Mesothelial cell of epicardium (in vitro differentiated cells): ENCODE data around the gene PSAPL1. TPM values are rescaled to one million over a fixed set of nuclear protein-coding genes. Genes with fewer than 3 reads are reported as not detected.

Experiments
- DNase-seq, 2 experiments: peaks; one replicate each; pipeline ENCODE4 v3.0.0; 2021; ENCODE audit warnings: low spot score in 2 of 2; ENCODE audit not compliant: unreplicated experiment in 2 of 2
- H3K27ac Mint-ChIP-seq: 2 replicates; pipeline ENCODE4 v1.8.0; 2021; ENCODE audit warnings: mixed read lengths
- H3K27me3 Mint-ChIP-seq: 2 replicates; pipeline ENCODE4 v1.8.0; 2021; ENCODE audit warnings: low read depth, mixed read lengths
- H3K36me3 Mint-ChIP-seq: 2 replicates; pipeline ENCODE4 v1.8.0; 2021; ENCODE audit warnings: mixed read lengths
- H3K4me1 Mint-ChIP-seq: 2 replicates; pipeline ENCODE4 v1.8.0; 2021; ENCODE audit warnings: mixed read lengths
- H3K4me3 Mint-ChIP-seq: 2 replicates; pipeline ENCODE4 v1.8.0; 2021; ENCODE audit warnings: mild to moderate bottlenecking, moderate library complexity, mixed read lengths
- H3K9me3 Mint-ChIP-seq: 2 replicates; pipeline ENCODE4 v1.8.0; 2021; ENCODE audit warnings: mixed read lengths
- CTCF ChIP-seq: fragments of 200-600 bp; sonication (generic); IDR thresholded peaks from one replicate; pipeline ENCODE4 v1.5.0; 2021; ENCODE audit warnings: antibody characterized with exemption; ENCODE audit not compliant: unreplicated experiment
- total RNA-seq: library from RNA; stranded (reverse); gene quantifications from 3 replicates; pipeline ENCODE4 v1.2.1, GENCODE V29; 2021

Gene PSAPL1
- total RNA-seq, 1 donor from 2014 or later, result not detected

- TF ChIP-seq CTCF, result no peak
- Mint-ChIP-seq H3K36me3 (no peaks in the 10 kb centered on the region), H3K9me3 (no peaks in the 10 kb centered on the region), H3K27me3 (no peaks in the 10 kb centered on the region), H3K4me1 (peaks cover 22% of the 10 kb centered on the region), H3K4me3 (no peak overlapping the region), H3K27ac (peak overlapping the region; percentile 43)
- peak in 1 of 2 experiments; percentile 35 for DNase-seq
These were observed 6.9 kb downstream of the PSAPL1 start for GRCh38 chr4:7427831-7428260.

GRCh38 chr4:7427361-7427760, 7.4 kb downstream of the PSAPL1 start:
- no peak for DNase-seq
- Mint-ChIP-seq H3K4me3 (no peak overlapping the region), H3K27ac (peak overlapping the region; percentile 79), H3K36me3 (no peaks in the 10 kb centered on the region), H3K4me1 (peaks cover 22% of the 10 kb centered on the region), H3K27me3 (no peaks in the 10 kb centered on the region), H3K9me3 (no peaks in the 10 kb centered on the region)
- TF ChIP-seq CTCF, result no peak

GRCh38 chr4:7426525-7427171, 8.1 kb downstream of the PSAPL1 start:
- Mint-ChIP-seq H3K27me3 (no peaks in the 10 kb centered on the region), H3K27ac (no peak overlapping the region), H3K4me1 (peaks cover 22% of the 10 kb centered on the region), H3K36me3 (no peaks in the 10 kb centered on the region), H3K9me3 (no peaks in the 10 kb centered on the region), H3K4me3 (no peak overlapping the region)
- TF ChIP-seq CTCF, result no peak
- peak in 1 of 2 experiments; percentile 30 for DNase-seq

GRCh38 chr4:7425591-7426468, 8.9 kb downstream of the PSAPL1 start:
- TF ChIP-seq CTCF, result no peak
- no peaks in the 10 kb centered on the region for H3K27me3 Mint-ChIP-seq
- no peak overlapping the region for H3K27ac Mint-ChIP-seq
- peaks cover 22% of the 10 kb centered on the region for H3K4me1 Mint-ChIP-seq
- no peaks in the 10 kb centered on the region for H3K9me3 Mint-ChIP-seq
- DNase-seq, result peak in 1 of 2 experiments; percentile 31
- no peak overlapping the region for H3K4me3 Mint-ChIP-seq
- no peaks in the 10 kb centered on the region for H3K36me3 Mint-ChIP-seq

- Mint-ChIP-seq H3K27me3 (no peaks in the 10 kb centered on the region), H3K36me3 (no peaks in the 10 kb centered on the region), H3K9me3 (no peaks in the 10 kb centered on the region), H3K4me3 (no peak overlapping the region), H3K27ac (no peak overlapping the region), H3K4me1 (peaks cover 14% of the 10 kb centered on the region)
- no peak for TF ChIP-seq CTCF
- DNase-seq, result peak in 1 of 2 experiments; percentile 27
These were observed 9.6 kb downstream of the PSAPL1 start for GRCh38 chr4:7425124-7425523.
